Keratinocyte (primary cell): ENCODE data around the gene MAST2. TPM values are rescaled to one million over a fixed set of nuclear protein-coding genes. Genes with fewer than 3 reads are reported as not detected.
"Not testable (repeated sequence)": the region's sequence is repeated elsewhere in the genome, so short reads cannot be mapped to it uniquely, and the experiment has no call there.

Source experiments
- DNase-seq: peaks from one replicate; pipeline ENCODE4 v3.0.0-alpha.2; 2011; ENCODE audit warnings: low read depth, missing footprints, low spot score
- FAIRE-seq: peaks from 2 replicates; lab custom pipeline; 2011; peaks lifted over from hg19 to GRCh38; lab: Jason Lieb, UNC
- H2AFZ ChIP-seq: 2 replicates; pipeline ENCODE4 v1.6.0; 2012; ENCODE audit warnings: low read length, control low read depth, inconsistent platforms; ENCODE audit not compliant: control insufficient read depth
- H3K27ac ChIP-seq: 2 replicates; pipeline ENCODE4 v1.5.1; 2011; ENCODE audit warnings: low read length; ENCODE audit not compliant: control insufficient read depth, insufficient read depth
- H3K27me3 ChIP-seq: 3 replicates; pipeline ENCODE4 v1.6.0; 2011; ENCODE audit warnings: low read length; ENCODE audit not compliant: control insufficient read depth, insufficient read depth; ENCODE audit errors: extremely low read depth
- H3K36me3 ChIP-seq, 2 experiments: 2 replicates in 1 of 2; 3 replicates in 1 of 2; pipeline ENCODE4 v1.5.1; 2011; ENCODE audit warnings: low read length in 2 of 2, mild to moderate bottlenecking in 1 of 2; ENCODE audit not compliant: control insufficient read depth in 2 of 2, insufficient read depth in 2 of 2; ENCODE audit errors: extremely low read depth in 1 of 2
- H3K4me1 ChIP-seq: 3 replicates; pipeline ENCODE4 v1.5.1; 2011; ENCODE audit warnings: low read length; ENCODE audit not compliant: control insufficient read depth, insufficient read depth; ENCODE audit errors: extremely low read depth
- H3K4me2 ChIP-seq: 3 replicates; pipeline ENCODE4 v1.6.0; 2011; ENCODE audit warnings: low read depth, low read length; ENCODE audit not compliant: control insufficient read depth, insufficient read depth; ENCODE audit errors: extremely low read depth
- H3K4me3 ChIP-seq, 3 experiments: fragments of 200-600 bp in 1 of 3; sonication (generic) in 1 of 3; 2 replicates in 2 of 3; 3 replicates in 1 of 3; pipeline ENCODE4 v1.5.1; 2011 to 2016; ENCODE audit warnings: low read length in 3 of 3, mild to moderate bottlenecking in 3 of 3, control low read depth in 2 of 3, inconsistent platforms in 1 of 3, low read depth in 1 of 3, mixed read lengths in 1 of 3, mixed run types in 1 of 3, moderate library complexity in 1 of 3; ENCODE audit not compliant: control insufficient read depth in 2 of 3, insufficient read depth in 2 of 3; ENCODE audit errors: extremely low read depth in 1 of 3
- H3K79me2 ChIP-seq: 2 replicates; pipeline ENCODE4 v1.6.0; 2012; ENCODE audit warnings: low read length; ENCODE audit not compliant: control insufficient read depth, insufficient read depth
- H3K9ac ChIP-seq: 3 replicates; pipeline ENCODE4 v1.6.0; 2011; ENCODE audit warnings: low read length; ENCODE audit not compliant: control insufficient read depth, insufficient read depth; ENCODE audit errors: extremely low read depth
- H3K9me1 ChIP-seq: 3 replicates; pipeline ENCODE4 v1.6.0; 2011; ENCODE audit warnings: low read length; ENCODE audit not compliant: control insufficient read depth, insufficient read depth; ENCODE audit errors: extremely low read depth
- H3K9me3 ChIP-seq: 2 replicates; pipeline ENCODE4 v1.5.1; 2012; ENCODE audit warnings: low read depth, low read length; ENCODE audit not compliant: control insufficient read depth
- H4K20me1 ChIP-seq: 3 replicates; pipeline ENCODE4 v1.6.0; 2011; ENCODE audit warnings: low read length; ENCODE audit not compliant: control insufficient read depth, insufficient read depth; ENCODE audit errors: extremely low read depth
- CTCF ChIP-seq, 3 experiments: IDR thresholded peaks in 1 of 3; conservative IDR thresholded peaks in 1 of 3; optimal IDR thresholded peaks in 1 of 3; 2 replicates in 2 of 3; 3 replicates in 1 of 3; pipeline versions ENCODE3 to v1.5.1; 2011; ENCODE audit warnings: low read length in 3 of 3, mild to moderate bottlenecking in 3 of 3, moderate library complexity in 2 of 3, control low read depth in 1 of 3, inconsistent platforms in 1 of 3; ENCODE audit not compliant: insufficient read depth in 2 of 3; ENCODE audit errors: extremely low read depth in 1 of 3
- EZH2 ChIP-seq: IDR thresholded peaks from one replicate; pipeline ENCODE4 v1.6.1; 2012; ENCODE audit warnings: inconsistent platforms, mild to moderate bottlenecking, low read length, moderate library complexity
- dilution Hi-C: fragments of 300-500 bp; cut with MboI; formaldehyde crosslinking; loops from one replicate; pipeline ENCODE4 v1.7.0; 2020; ENCODE audit warnings: low sequenced_read_pairs; ENCODE audit not compliant: extremely low pct_ligation_motif_present
- polyA plus RNA-seq, 5 experiments: library from polyadenylated mRNA; depleted of rRNA in 3 of 5; stranded (reverse) in 3 of 5; stranded (forward) in 1 of 5; unstranded in 1 of 5; fragments of >200 nt; gene quantifications; 1 replicate in 1 of 5; 2 replicates in 3 of 5; 3 replicates in 1 of 5; pipeline versions ENCODE4 v1.2.1 to v1.2.3, GENCODE V29; 2011 to 2012; ENCODE audit warnings: missing spikeins in 2 of 5, low read depth in 1 of 5, low replicate concordance in 1 of 5

The MAST2 gene
- polyA plus RNA-seq, 1 donor (not counting 4 experiments of a cell fraction or from before 2014, with no cell fraction given), result 12.2 TPM

DNA sequence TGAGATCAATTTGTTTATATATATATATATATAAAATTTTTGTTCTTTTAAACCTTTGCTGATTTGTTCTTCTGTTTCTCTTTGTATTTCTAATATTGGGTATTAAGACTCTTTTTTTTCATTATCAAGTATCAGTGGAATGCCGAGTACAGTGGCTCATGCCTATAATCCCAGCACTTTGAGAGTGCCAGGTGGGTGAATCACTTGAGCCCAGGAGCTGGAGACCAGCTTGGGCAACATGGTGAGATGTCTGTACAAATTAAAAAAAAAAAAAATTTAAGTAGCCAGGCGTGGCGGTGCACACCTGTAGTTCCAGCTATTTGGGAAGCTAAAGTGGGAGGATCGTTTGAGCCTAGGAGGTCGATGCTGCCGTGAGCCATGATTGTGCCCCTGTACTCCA is 67.1 kb downstream of the MAST2 start:
- no peak overlapping the region for H3K4me2 ChIP-seq
- DNase-seq (no peak), FAIRE-seq (no peak)
- H3K4me3 ChIP-seq, result no peak overlapping the region
- H3K4me1 ChIP-seq, result no peaks in the 10 kb centered on the region
- H3K9me3 ChIP-seq, result no peaks in the 10 kb centered on the region
- H2AFZ ChIP-seq, result no peak overlapping the region
- H4K20me1 ChIP-seq, result no peaks in the 10 kb centered on the region
- no peaks in the 10 kb centered on the region for H3K79me2 ChIP-seq
- no peaks in the 10 kb centered on the region for H3K9me1 ChIP-seq
- no peak overlapping the region for H3K27ac ChIP-seq
- H3K36me3 ChIP-seq, result no peaks in the 10 kb centered on the region
- H3K9ac ChIP-seq, result no peak overlapping the region
- TF ChIP-seq CTCF (optimal IDR thresholded peaks at IDR 0.05 in 1 of 3, IDR thresholded peaks at IDR 0.05 in 1 of 3, conservative IDR thresholded peaks at IDR 0.05 in 1 of 3; ENCODE audit: extremely low read depth in 1 of 3, insufficient read depth in 2 of 3, low read length in 3 of 3) (no peak), EZH2 (no peak)
- dilution Hi-C loops, result loop anchor here (25.0 kb wide), 1 partner anchor 183 kb away; the partner anchor contains the start of genes GPBP1L1 and TMEM69
- no peaks in the 10 kb centered on the region for H3K27me3 ChIP-seq

DNA sequence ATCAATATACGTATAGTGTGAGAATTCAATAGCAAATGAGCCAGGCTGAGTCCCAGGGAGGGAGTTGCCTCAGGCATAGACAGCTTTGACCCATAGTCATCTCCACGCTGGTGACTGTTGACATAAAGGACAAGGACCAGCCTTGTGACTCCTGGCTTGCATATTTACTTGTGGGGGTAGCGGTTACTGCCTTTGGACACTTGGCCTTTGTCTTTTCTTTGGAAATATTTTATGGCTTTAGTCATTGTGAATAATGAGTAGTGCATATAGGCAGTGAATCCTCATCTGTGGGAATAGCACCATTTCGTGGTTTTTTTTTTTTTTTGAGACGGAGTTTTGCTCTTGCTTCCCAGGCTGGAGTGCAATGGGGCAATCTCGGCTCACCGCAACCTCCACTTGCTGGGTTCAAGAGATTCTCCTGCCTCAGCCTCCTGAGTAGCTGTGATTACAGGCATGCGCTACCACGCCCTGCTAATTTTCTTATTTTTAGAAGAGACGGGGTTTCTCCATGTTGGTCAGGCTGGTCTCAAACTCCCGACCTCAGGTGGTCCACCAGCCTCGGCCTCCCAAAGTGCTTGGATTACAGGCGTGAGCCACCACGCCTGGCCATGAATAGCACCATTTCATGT is 68.9 kb downstream of the MAST2 start:
- not testable (repeated sequence) for H3K27me3 ChIP-seq, H3K79me2 ChIP-seq, H3K27ac ChIP-seq, H3K9ac ChIP-seq, H2AFZ ChIP-seq, H3K36me3 ChIP-seq, H3K4me1 ChIP-seq, FAIRE-seq, DNase-seq, H3K4me2 ChIP-seq, H3K9me1 ChIP-seq, H3K4me3 ChIP-seq, H3K9me3 ChIP-seq, H4K20me1 ChIP-seq
- dilution Hi-C loops, result loop anchor here (25.0 kb wide), 1 partner anchor 185 kb away; the partner anchor contains the start of genes GPBP1L1 and TMEM69
